Activated CD8-positive, alpha-beta memory T cell treated with anti-CD3 and anti-CD28 coated beads, Interleukin-2, amount 50 U/mL, for 24 hours (primary cell): ENCODE data around the gene LRRC55.

Experiments
- DNase-seq: peaks from one replicate; pipeline ENCODE4 v3.0.0-alpha.2; 2020; ENCODE audit errors: extremely low read depth

LRRC55 gene

GRCh38 chr11:57235761-57236703, 54.3 kb downstream of the LRRC55 start:
- no peak for DNase-seq

- no peak for DNase-seq
These were observed 55.5 kb downstream of the LRRC55 start, which contains the start of gene APLNR for GRCh38 chr11:57237204-57237681. Gene APLNR (minus strand): TSS chr11:57237250. CDS start chr11:57237004, 246 bp downstream.

- no peak for DNase-seq
These were observed 57.6 kb downstream of the LRRC55 start for GRCh38 chr11:57239348-57239747.

DNA sequence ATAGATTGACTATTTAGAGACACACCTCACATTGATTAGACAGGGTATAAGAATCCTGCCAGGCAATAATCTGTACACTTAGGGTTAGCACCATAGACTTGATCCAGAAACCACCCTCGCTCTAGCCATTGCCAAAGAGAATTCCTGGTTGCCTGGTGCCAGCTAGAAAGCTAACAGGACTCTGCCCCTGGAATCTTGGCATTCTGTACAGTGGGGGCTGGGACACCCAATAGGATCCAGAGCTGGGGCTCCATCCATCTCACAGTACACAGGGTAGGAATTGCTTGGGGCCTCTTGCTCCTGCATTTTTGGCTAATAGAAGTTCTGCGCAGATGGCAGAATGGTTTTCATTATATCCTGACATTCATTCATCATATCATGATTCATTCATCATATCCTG, 58.3 kb downstream of the LRRC55 start:
- DNase-seq: no peak

- no peak for DNase-seq
These were observed 59.0 kb downstream of the LRRC55 start for GRCh38 chr11:57240757-57241156.
